ENCODE data around the gene SIGLEC7.

- TF ChIP-seq FOXM1 (IDR thresholded peaks at IDR 0.05; ENCODE audit: low read depth): no peak
- no peak for TF ChIP-seq SIN3A (IDR thresholded peaks at IDR 0.05; ENCODE audit: borderline replicate concordance, low read depth, low read length)
- no peak for TF ChIP-seq CTCF (IDR thresholded peaks at IDR 0.05)
- TF ChIP-seq, protein P1, sequence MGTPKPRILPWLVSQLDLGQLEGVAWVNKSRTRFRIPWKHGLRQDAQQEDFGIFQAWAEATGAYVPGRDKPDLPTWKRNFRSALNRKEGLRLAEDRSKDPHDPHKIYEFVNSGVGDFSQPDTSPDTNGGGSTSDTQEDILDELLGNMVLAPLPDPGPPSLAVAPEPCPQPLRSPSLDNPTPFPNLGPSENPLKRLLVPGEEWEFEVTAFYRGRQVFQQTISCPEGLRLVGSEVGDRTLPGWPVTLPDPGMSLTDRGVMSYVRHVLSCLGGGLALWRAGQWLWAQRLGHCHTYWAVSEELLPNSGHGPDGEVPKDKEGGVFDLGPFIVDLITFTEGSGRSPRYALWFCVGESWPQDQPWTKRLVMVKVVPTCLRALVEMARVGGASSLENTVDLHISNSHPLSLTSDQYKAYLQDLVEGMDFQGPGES (IDR thresholded peaks at IDR 0.05; ENCODE audit: low read depth, low read length): no peak
- TF ChIP-seq TAF1 (IDR thresholded peaks at IDR 0.05; ENCODE audit: borderline replicate concordance, low read depth, low read length): no peak
- no peak for TF ChIP-seq GABPA (IDR thresholded peaks at IDR 0.05; ENCODE audit: low read depth)
- TF ChIP-seq POLR2AphosphoS5 (IDR thresholded peaks at IDR 0.05; ENCODE audit: low read depth, low read length): no peak
- no peak for TF ChIP-seq RAD21 (IDR thresholded peaks at IDR 0.05; ENCODE audit: low read length)
These were observed 920 bp upstream of the SIGLEC7 start for GRCh38 chr19:51141181-51141580.

Measured in SK-N-SH (cell line).